Epithelial cell of proximal tubule (primary cell): ENCODE measurements around the gene QSOX1. TPM values are rescaled to one million over a fixed set of nuclear protein-coding genes. Genes with fewer than 3 reads are reported as not detected.

Experiments used
- DNase-seq: peaks from one replicate; pipeline ENCODE4 v3.0.0-alpha.2; 2011; ENCODE audit warnings: low read depth
- H3K4me3 ChIP-seq: 2 replicates; pipeline ENCODE4 v1.5.1; 2011; ENCODE audit warnings: low read depth, mild to moderate bottlenecking, low read length
- CTCF ChIP-seq: conservative IDR thresholded peaks from 2 replicates; pipeline ENCODE4 v1.5.1; 2012; ENCODE audit warnings: low read depth, mild to moderate bottlenecking, low read length
- total RNA-seq: library from RNA; depleted of rRNA; stranded (reverse); fragments of >200 nt; gene quantifications from 2 replicates; pipeline ENCODE4 v1.2.3, GENCODE V29; 2015

The QSOX1 gene
- total RNA-seq, 1 donor from 2014 or later: 247 TPM

GRCh38 chr1:180193141-180194047, 38.7 kb downstream of the QSOX1 start:
- TF ChIP-seq CTCF: no peak
- no peak for DNase-seq
- H3K4me3 ChIP-seq: no peak overlapping the region

- no peak for DNase-seq
- no peak for TF ChIP-seq CTCF
- H3K4me3 ChIP-seq: no peak overlapping the region
Measured at GRCh38 chr1:180194048-180194425, 39.4 kb downstream of the QSOX1 start.

GRCh38 chr1:180194546-180195207, 40.0 kb downstream of the QSOX1 start:
- no peak overlapping the region for H3K4me3 ChIP-seq
- no peak for TF ChIP-seq CTCF
- no peak for DNase-seq

- H3K4me3 ChIP-seq: no peak overlapping the region
- no peak for TF ChIP-seq CTCF
- DNase-seq: no peak
Measured at GRCh38 chr1:180195401-180195800, 40.7 kb downstream of the QSOX1 start.

- TF ChIP-seq CTCF: no peak
- no peak for DNase-seq
- no peak overlapping the region for H3K4me3 ChIP-seq
Measured at GRCh38 chr1:180195916-180196315, 41.2 kb downstream of the QSOX1 start.

GRCh38 chr1:180196436-180197003, 41.9 kb downstream of the QSOX1 start:
- DNase-seq: no peak
- H3K4me3 ChIP-seq: no peak overlapping the region
- TF ChIP-seq CTCF: no peak
